DND-41 (cell line): ENCODE results near the gene FOXRED2.
A peak's percentile ranks its signal among the peaks of the same experiment; 100 is the strongest.
"Not testable (repeated sequence)": the region's sequence is repeated elsewhere in the genome, so short reads cannot be mapped to it uniquely, and the experiment has no call there.

Source experiments
- ATAC-seq: fragments of 200-7000 bp; cut with Tn5 transposase; 3 replicates; pipeline ENCODE4 v1.9.1; 2021; ENCODE audit warnings: low read depth; ENCODE audit not compliant: insufficient read depth
- DNase-seq: peaks from one replicate; pipeline ENCODE4 v3.0.0-alpha.2; 2020
- H2AFZ ChIP-seq: 2 replicates; pipeline ENCODE4 v1.6.0; 2012; ENCODE audit warnings: low read depth, low read length
- H3K27ac ChIP-seq: 2 replicates; pipeline ENCODE4 v1.5.1; 2012; ENCODE audit warnings: low read length, inconsistent platforms
- H3K27me3 ChIP-seq: fragments of 200-600 bp; sonication (generic); 2 replicates; pipeline ENCODE4 v1.6.0; 2012; ENCODE audit warnings: low read length, mild to moderate bottlenecking, inconsistent platforms; ENCODE audit not compliant: insufficient read depth, poor library complexity
- H3K36me3 ChIP-seq: 2 replicates; pipeline ENCODE4 v1.5.1; 2012; ENCODE audit warnings: low read length, inconsistent platforms; ENCODE audit not compliant: insufficient read depth
- H3K4me1 ChIP-seq: 2 replicates; pipeline ENCODE4 v1.5.1; 2012; ENCODE audit warnings: mild to moderate bottlenecking, low read length; ENCODE audit not compliant: insufficient read depth
- H3K4me2 ChIP-seq: 2 replicates; pipeline ENCODE4 v1.6.0; 2012; ENCODE audit warnings: mild to moderate bottlenecking, moderate library complexity, low read length, inconsistent platforms; ENCODE audit not compliant: insufficient read depth
- H3K4me3 ChIP-seq, 2 experiments: fragments of 200-600 bp in 1 of 2; shearing (Covaris generic) in 1 of 2; 2 replicates each; pipeline ENCODE4 v1.5.1; 2012 to 2016; ENCODE audit warnings: inconsistent platforms in 2 of 2, low read length in 2 of 2, mild to moderate bottlenecking in 2 of 2, low read depth in 1 of 2, moderate library complexity in 1 of 2
- H3K79me2 ChIP-seq: 2 replicates; pipeline ENCODE4 v1.6.0; 2012; ENCODE audit warnings: low read length, inconsistent platforms; ENCODE audit not compliant: insufficient read depth
- H3K9ac ChIP-seq: 2 replicates; pipeline ENCODE4 v1.6.0; 2012; ENCODE audit warnings: low read depth, mild to moderate bottlenecking, inconsistent platforms, low read length, moderate library complexity
- H3K9me3 ChIP-seq: 2 replicates; pipeline ENCODE4 v1.5.1; 2012; ENCODE audit warnings: low read length, moderate library complexity, mild to moderate bottlenecking, inconsistent platforms; ENCODE audit not compliant: insufficient read depth, severe bottlenecking
- H4K20me1 ChIP-seq: 2 replicates; pipeline ENCODE4 v1.6.0; 2012; ENCODE audit warnings: low read length; ENCODE audit not compliant: insufficient read depth
- CTCF ChIP-seq: IDR thresholded peaks from 2 replicates; pipeline ENCODE4 v1.5.1; 2012; ENCODE audit warnings: borderline replicate concordance, low read length, moderate library complexity, mild to moderate bottlenecking; ENCODE audit not compliant: poor library complexity, severe bottlenecking; ENCODE audit errors: extremely low read depth
- EZH2 ChIP-seq: IDR thresholded peaks from 3 replicates; pipeline ENCODE4 v1.6.1; 2012; ENCODE audit warnings: borderline replicate concordance, low read depth, mild to moderate bottlenecking, moderate library complexity, low read length, inconsistent platforms; ENCODE audit not compliant: severe bottlenecking

Gene FOXRED2

GRCh38 chr22:36528341-36528740, 21.5 kb upstream of the FOXRED2 start:
- Histone ChIP-seq H4K20me1 (peaks cover 25% of the 10 kb centered on the region), H3K4me3 (peak overlapping the region; percentile 84 to 90), H3K36me3 (peaks cover 53% of the 10 kb centered on the region), H3K4me1 (peaks cover 32% of the 10 kb centered on the region), H3K27me3 (no peaks in the 10 kb centered on the region), H3K79me2 (peaks cover 49% of the 10 kb centered on the region), H3K9ac (peak overlapping the region; percentile 90), H2AFZ (peak overlapping the region; percentile 84), H3K9me3 (no peaks in the 10 kb centered on the region), H3K27ac (peak overlapping the region; percentile 90), H3K4me2 (peak overlapping the region; percentile 73)
- ATAC-seq (no peak), DNase-seq (no peak)
- TF ChIP-seq EZH2 (no peak), CTCF (no peak)

DNA sequence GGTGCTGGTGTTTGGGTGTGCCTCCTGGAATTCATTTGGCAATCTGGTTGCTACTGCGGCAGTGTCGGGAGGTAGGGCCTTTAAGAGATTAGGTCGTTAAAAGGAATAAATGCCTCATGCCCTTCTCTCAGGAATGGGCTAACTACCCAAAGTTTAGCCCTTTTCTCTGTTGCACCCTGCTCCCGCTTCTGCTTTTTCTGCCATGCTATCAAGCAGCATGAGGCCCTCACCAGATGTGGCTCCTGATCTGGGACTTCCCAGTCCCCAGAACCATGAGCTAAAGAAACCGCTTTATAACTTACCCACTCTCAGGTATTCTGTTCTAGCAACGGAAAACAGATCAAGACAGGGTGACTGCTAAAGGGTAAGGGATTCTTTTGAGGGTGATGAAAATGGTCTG, 15.8 kb upstream of the FOXRED2 start:
- Histone ChIP-seq H3K9me3 (no peaks in the 10 kb centered on the region), H3K9ac (no peak overlapping the region), H3K27me3 (no peaks in the 10 kb centered on the region), H3K4me2 (no peak overlapping the region), H2AFZ (no peak overlapping the region), H3K79me2 (peaks cover 36% of the 10 kb centered on the region), H4K20me1 (peaks cover 21% of the 10 kb centered on the region; the same call in 1 of the 2 replicates), H3K36me3 (peaks cover 98% of the 10 kb centered on the region), H3K4me3 (no peak overlapping the region), H3K27ac (no peak overlapping the region), H3K4me1 (peaks cover 13% of the 10 kb centered on the region)
- DNase-seq (no peak), ATAC-seq (no peak)
- TF ChIP-seq CTCF (no peak), EZH2 (no peak)

- Histone ChIP-seq H2AFZ (no peak overlapping the region), H3K27me3 (no peaks in the 10 kb centered on the region), H3K79me2 (peaks cover 16% of the 10 kb centered on the region; the same call in 1 of the 2 replicates), H3K4me2 (no peak overlapping the region), H4K20me1 (peaks cover 11% of the 10 kb centered on the region; the same call in 1 of the 2 replicates), H3K9ac (no peak overlapping the region), H3K9me3 (no peaks in the 10 kb centered on the region), H3K4me3 (no peak overlapping the region), H3K4me1 (no peaks in the 10 kb centered on the region), H3K27ac (no peak overlapping the region), H3K36me3 (peaks cover 100% of the 10 kb centered on the region)
- DNase-seq (no peak), ATAC-seq (no peak)
- TF ChIP-seq CTCF, result no peak
- TF ChIP-seq EZH2, result no peak
Observed at GRCh38 chr22:36520423-36520822, 13.6 kb upstream of the FOXRED2 start.

GRCh38 chr22:36519906-36520305, 13.1 kb upstream of the FOXRED2 start:
- H3K79me2 ChIP-seq, result peaks cover 13% of the 10 kb centered on the region; the same call in 1 of the 2 replicates

More at GRCh38 chr22:36519906-36520305, 13.1 kb upstream of the FOXRED2 start:
- peaks cover 100% of the 10 kb centered on the region for H3K36me3 ChIP-seq
- not testable (repeated sequence) for DNase-seq, H3K4me2 ChIP-seq, H3K27me3 ChIP-seq, H3K4me1 ChIP-seq, H2AFZ ChIP-seq, H3K4me3 ChIP-seq, ATAC-seq, H3K9ac ChIP-seq, H3K9me3 ChIP-seq, H3K27ac ChIP-seq
- peaks cover 11% of the 10 kb centered on the region; the same call in 1 of the 2 replicates for H4K20me1 ChIP-seq
